Thoracic aorta (tissue), 2 donors: ENCODE measurements around the gene NME5. TPM values are rescaled to one million over a fixed set of nuclear protein-coding genes. Genes with fewer than 3 reads are reported as not detected.
"Not testable (repeated sequence)": the region's sequence is repeated elsewhere in the genome, so short reads cannot be mapped to it uniquely, and the experiment has no call there.

ENCODE experiments used
- ATAC-seq: fragments of 150-250 bp; one replicate; pipeline ENCODE4 v1.8.0; 2017; ENCODE audit warnings: low read depth; ENCODE audit not compliant: insufficient number of reproducible peaks, low FRiP score
- DNase-seq: peaks from one replicate; pipeline ENCODE4 v3.0.0-alpha.2; 2020; ENCODE audit warnings: low spot score
- H3K27ac ChIP-seq, 2 donors: fragments of 200-600 bp; sonication (generic); 1 replicate in 1 of 2; 2 replicates in 1 of 2; pipeline ENCODE4 v1.5.1; 2016; ENCODE audit warnings: mild to moderate bottlenecking in 2 of 2, moderate library complexity in 2 of 2
- H3K27me3 ChIP-seq: fragments of 200-600 bp; sonication (generic); replicated peaks from 2 replicates; pipeline ENCODE4 v1.6.0; 2016; ENCODE audit warnings: mild to moderate bottlenecking; ENCODE audit not compliant: insufficient read depth
- H3K36me3 ChIP-seq: fragments of 200-600 bp; sonication (generic); one replicate; pipeline ENCODE4 v1.5.1; 2016
- H3K4me1 ChIP-seq, 2 donors: fragments of 200-600 bp; sonication (generic); 1 replicate in 1 of 2; 2 replicates in 1 of 2; pipeline versions ENCODE4 v1.5.1 to v1.6.0; 2016; ENCODE audit warnings: low read depth in 2 of 2, mild to moderate bottlenecking in 1 of 2; ENCODE audit not compliant: control insufficient read depth in 1 of 2
- H3K4me3 ChIP-seq: fragments of 200-600 bp; sonication (generic); 2 replicates; pipeline ENCODE4 v1.5.1; 2016; ENCODE audit warnings: mild to moderate bottlenecking
- H3K9me3 ChIP-seq: fragments of 200-600 bp; sonication (generic); 2 replicates; pipeline ENCODE4 v1.5.1; 2016
- total RNA-seq, 2 donors: library from RNA; depleted of rRNA; stranded (reverse); fragments of >200 nt; gene quantifications; one replicate each; pipeline versions ENCODE4 v1.1.0 to v1.2.3, GENCODE V29; 2016
- TF ChIP-seq, protein P1 (sequence below): fragments of 200-600 bp; sonication (generic); IDR thresholded peaks from one replicate; pipeline ENCODE4 v1.5.1; 2019; ENCODE audit warnings: antibody characterized with exemption

Gene NME5
- total RNA-seq, 2 donors from 2014 or later = 3.8 TPM; not detected in 1

DNA sequence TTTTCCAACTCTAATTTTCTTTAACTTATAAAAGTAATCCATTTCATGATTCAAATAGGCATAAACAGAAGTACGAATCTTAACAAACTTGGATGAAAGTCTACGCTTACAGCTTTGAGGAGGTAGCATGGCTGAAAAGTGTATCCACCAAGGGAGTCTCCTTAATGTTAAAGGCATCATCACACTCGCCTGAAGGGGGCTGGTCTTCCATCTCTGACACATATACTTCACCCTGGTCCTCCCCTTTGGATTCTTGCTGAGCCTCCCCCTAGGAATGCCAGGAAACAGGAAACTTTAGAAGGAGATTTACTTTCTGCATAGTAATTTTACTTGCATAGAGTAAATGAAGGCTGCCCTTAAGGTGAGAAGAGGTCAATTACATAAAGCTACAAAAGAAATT lies 10.3 kb upstream of the NME5 start:
- no peaks in the 10 kb centered on the region for H3K36me3 ChIP-seq
- H3K9me3 ChIP-seq = no peaks in the 10 kb centered on the region
- H3K4me3 ChIP-seq = no peak overlapping the region
- no peak overlapping the region for H3K27ac ChIP-seq
- no peak for ATAC-seq
- TF ChIP-seq, protein P1, sequence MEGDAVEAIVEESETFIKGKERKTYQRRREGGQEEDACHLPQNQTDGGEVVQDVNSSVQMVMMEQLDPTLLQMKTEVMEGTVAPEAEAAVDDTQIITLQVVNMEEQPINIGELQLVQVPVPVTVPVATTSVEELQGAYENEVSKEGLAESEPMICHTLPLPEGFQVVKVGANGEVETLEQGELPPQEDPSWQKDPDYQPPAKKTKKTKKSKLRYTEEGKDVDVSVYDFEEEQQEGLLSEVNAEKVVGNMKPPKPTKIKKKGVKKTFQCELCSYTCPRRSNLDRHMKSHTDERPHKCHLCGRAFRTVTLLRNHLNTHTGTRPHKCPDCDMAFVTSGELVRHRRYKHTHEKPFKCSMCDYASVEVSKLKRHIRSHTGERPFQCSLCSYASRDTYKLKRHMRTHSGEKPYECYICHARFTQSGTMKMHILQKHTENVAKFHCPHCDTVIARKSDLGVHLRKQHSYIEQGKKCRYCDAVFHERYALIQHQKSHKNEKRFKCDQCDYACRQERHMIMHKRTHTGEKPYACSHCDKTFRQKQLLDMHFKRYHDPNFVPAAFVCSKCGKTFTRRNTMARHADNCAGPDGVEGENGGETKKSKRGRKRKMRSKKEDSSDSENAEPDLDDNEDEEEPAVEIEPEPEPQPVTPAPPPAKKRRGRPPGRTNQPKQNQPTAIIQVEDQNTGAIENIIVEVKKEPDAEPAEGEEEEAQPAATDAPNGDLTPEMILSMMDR = no peak
- no peaks in the 10 kb centered on the region for H3K27me3 ChIP-seq
- H3K4me1 ChIP-seq = no peaks in the 10 kb centered on the region
- no peak for DNase-seq

DNA sequence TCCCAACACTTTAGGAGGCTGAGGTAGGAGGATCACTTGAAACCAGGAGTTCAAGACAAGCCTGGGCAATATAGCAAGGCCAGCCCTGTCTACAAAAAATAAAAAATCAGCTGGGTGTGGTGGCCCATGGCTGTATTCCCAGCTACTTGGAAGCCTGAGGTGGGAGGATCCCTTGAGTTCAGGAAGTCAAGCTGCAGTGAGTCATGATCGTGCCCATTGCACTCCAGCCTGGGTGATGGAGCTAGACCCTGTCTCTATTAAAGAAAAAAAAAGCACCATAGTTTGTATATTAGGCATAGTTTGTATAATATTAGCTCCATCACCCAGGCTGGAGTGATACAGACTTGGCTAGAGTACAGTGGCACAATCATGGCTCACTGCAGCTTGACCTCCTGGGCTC lies 9.6 kb upstream of the NME5 start:
- ATAC-seq (no peak), DNase-seq (no peak)
- H3K36me3 ChIP-seq = no peaks in the 10 kb centered on the region
- no peaks in the 10 kb centered on the region for H3K4me1 ChIP-seq
- no peaks in the 10 kb centered on the region for H3K27me3 ChIP-seq
- H3K9me3 ChIP-seq = no peaks in the 10 kb centered on the region
- no peak overlapping the region for H3K27ac ChIP-seq
- no peak overlapping the region for H3K4me3 ChIP-seq
- TF ChIP-seq, protein P1 = no peak

DNA sequence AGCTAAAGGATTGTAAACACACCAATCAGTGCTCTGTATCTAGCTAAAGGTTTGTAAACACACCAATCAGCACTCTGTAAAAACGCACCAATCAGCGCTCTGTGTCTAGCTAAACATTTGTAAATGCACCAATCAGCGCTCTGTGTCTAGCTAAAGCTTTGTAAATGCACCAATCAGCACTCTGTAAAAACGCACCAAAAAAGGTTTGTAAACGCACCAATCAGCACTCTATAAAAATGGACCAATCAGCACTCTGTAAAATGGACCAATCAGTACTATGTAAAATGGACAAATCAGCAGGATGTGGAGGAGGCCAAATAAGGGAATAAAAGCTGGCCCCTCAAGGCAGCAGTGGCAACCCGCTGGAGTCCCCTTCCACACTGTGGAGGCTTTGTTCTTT lies 4.3 kb upstream of the NME5 start:
- H3K9me3 ChIP-seq, ATAC-seq, H3K4me1 ChIP-seq, H3K4me3 ChIP-seq, DNase-seq, H3K27me3 ChIP-seq, H3K27ac ChIP-seq, H3K36me3 ChIP-seq: not testable (repeated sequence)

DNA sequence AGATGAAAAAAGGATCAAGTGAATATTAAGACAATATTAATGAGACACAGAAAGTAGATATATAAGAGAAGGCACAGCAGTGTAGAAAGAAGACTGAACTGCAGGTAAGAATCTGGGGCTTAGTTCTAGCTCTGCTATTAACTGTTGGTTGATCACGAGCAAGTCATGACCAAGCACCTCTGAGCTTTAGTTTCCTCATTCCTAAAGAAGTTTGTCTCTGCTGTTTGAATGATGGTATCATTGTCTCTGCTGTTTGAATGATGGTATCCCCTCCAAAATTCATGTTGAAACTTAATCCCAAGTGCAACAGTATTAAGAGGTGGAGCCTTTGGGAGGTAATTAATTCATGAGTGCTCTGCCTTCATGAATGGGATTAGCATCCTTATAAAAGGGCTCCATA lies 2.5 kb upstream of the NME5 start:
- TF ChIP-seq, protein P1 = no peak
- ATAC-seq (no peak), DNase-seq (no peak)
- H3K9me3 ChIP-seq = no peaks in the 10 kb centered on the region
- peaks cover 2 to 4% of the 10 kb centered on the region in 2 donors for H3K4me1 ChIP-seq
- H3K36me3 ChIP-seq = no peaks in the 10 kb centered on the region
- no peak overlapping the region for H3K27ac ChIP-seq
- H3K4me3 ChIP-seq = no peak overlapping the region
- H3K27me3 ChIP-seq = no peaks in the 10 kb centered on the region

DNA sequence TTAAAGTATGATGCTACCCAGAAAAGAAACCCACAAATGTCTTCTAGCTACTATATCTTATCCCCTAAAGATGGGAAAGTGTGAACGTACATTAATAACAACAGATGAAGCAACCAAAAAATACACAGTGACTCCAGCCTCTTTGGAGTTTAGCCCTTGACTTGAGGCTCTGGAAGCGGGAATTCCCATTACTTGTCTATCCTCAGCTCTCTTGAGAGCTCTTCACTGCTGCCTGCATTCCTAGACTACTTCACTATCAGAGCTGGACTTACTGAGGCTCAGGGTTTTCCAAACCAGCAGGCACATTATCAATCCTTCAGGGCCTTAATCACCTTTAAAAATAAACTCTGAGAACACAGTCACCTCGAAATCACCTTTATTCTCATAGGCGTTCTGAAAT lies 1.0 kb upstream of the NME5 start:
- H3K4me3 ChIP-seq = no peak overlapping the region
- TF ChIP-seq, protein P1 = no peak
- no peak for ATAC-seq
- H3K9me3 ChIP-seq = no peaks in the 10 kb centered on the region
- no peak overlapping the region for H3K27ac ChIP-seq
- H3K4me1 ChIP-seq = peaks cover 2 to 4% of the 10 kb centered on the region in 2 donors
- DNase-seq = no peak
- H3K27me3 ChIP-seq = no peaks in the 10 kb centered on the region
- H3K36me3 ChIP-seq = no peaks in the 10 kb centered on the region

DNA sequence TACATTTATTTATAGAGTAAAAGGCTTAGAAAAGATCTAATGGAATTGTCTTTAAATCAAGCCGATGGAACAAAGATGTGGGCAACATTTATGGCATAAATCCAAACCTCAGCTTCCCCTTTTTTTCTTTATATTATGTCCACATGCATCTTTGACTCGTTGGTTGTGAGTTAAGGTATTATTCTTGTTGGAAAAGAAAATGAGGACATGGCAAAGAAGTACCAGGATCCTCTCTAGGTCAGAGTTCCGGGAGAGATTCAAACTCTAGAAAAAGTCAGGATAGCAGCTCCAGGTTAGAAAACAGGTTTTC lies 508 bp upstream of the NME5 start:
- TF ChIP-seq, protein P1 = no peak
- Histone ChIP-seq H3K4me3 (peak overlapping the region; percentile 66), H3K9me3 (no peaks in the 10 kb centered on the region), H3K27ac (no peak overlapping the region), H3K4me1 (peaks cover 2 to 4% of the 10 kb centered on the region in 2 donors), H3K36me3 (no peaks in the 10 kb centered on the region), H3K27me3 (no peaks in the 10 kb centered on the region)
- ATAC-seq (no peak), DNase-seq (no peak)
